DMS79 (cell line): Measurements from ENCODE around the gene ALG5.

Source experiments
- DNase-seq: peaks from one replicate; lab custom pipeline; 2025; lab: John Stamatoyannopoulos, UW

The ALG5 gene

DNA sequence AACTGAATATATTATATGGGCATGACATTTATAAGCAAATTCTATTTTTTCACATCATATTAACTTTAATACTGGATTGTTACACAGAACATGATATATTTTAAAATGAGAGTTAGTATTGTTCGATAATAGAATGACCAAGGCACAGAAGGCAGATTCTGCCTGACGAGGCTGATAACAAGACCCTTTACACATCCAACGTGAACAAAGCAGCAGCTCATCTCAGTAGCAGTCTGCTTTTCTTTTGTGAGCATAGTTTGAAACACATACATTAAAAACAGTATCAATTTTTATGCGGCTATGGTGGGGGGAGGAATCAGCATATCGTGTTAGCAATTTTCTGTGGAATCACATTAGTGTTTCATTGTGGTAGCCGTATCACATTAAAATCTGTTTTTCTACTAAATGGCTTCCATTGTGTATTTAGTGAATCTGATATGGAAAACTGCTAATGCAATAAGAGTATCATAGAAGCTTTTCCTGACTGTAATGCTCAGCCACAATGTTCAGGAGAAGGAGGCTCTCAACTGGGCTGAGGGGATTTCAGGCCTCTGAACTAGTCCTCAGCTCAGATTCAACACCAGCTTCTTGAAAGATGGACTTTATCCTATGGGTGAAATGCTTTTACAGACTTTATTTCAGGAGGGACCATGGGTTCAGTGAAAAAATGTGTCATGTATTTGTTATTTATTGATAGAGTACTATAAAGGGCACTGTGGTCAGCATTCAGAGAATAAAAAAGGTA lies 83.1 kb downstream of the ALG5 start:
- no peak for DNase-seq

DNA sequence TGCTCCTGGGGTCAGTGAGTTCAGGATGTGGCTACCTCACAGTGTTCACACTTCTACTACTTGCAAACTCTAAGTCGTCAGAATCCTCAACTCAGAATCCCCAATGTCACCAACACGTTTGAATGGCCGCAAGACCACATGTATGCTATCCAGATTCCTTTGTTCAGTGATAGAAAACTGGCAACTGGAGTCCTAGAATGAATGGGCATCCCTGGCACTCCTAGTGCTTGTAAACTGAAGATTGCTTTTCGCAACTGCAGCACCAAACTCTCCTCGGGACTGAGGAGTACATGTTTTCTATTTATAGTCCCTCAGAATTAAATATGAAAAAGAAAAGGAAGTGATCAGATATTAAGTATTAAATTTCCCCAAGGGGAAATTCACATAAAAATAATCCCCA lies 84.0 kb downstream of the ALG5 start:
- DNase-seq = no peak

DNA sequence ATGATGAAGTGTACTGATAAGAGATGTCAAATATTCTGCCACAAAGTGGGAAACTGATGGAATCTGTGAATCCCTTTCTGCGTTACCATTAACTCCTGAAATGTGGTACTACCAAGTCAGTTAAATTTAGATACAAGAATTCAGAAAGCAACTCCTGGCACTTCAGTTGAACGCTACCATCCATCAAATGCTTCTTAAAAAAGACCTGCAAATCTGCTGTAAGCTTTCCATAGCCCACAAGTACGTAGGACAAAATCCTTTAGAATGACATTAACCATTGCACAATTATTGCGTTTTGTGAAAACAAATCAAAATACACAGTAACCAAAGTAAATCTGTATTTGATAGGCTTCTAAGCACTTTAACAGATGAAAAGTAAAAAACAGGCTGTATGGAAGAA lies 84.5 kb downstream of the ALG5 start:
- DNase-seq = no peak

DNA sequence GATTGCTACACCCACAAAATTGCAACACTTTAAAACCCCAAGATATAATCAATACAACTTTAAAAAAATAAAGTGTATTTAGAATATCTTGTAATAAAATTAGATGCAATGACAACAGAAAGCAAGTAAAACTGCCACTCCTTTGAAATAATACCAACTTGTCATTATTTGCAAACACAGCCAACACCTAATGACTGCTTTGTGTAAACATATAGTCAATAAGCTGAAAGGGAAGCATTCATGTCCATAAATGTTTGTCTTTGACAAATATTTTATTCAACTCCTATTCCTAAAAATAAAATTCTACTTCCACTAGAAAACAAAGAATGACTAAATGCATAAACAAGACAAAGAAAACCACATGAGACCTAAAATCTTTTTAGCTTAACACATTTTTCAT lies 85.7 kb downstream of the ALG5 start:
- no peak for DNase-seq

DNA sequence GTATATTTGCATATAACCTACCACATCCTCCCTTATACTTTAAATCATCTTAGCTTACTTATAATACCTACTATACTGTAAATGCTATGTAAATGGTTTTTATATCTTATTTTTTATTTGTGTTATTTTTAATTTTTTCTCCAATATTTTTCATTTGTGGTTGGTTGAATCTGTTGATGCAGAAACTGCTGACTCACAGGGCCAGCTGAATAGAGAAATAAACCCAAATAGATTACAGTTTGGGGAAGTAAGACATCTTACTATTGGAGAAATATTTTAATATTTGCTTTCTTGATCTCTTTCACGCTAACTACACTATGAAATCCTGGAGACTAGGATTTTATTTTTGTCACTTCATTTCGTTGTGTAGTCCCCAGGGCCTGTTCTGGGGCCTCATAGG lies 86.2 kb downstream of the ALG5 start:
- DNase-seq = no peak

DNA sequence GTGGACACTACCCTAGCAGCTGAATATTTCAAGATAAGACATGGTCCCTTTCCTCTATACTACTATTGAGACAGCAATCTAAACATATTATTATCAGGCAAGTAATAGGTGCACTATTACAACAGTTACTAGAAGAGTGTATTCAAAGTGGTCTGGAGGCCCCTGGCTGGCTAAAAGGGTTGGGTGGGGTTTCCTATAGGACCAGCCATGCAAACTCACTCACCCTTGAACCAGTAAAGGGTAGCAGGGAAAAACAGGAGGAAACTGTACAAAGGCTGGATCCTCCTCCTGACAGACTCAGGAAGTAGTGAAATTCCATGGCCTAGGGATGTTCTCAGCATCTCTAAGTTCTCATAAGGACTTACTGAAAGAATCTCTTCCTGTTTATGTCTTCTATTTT lies 86.8 kb downstream of the ALG5 start:
- DNase-seq = no peak

DNA sequence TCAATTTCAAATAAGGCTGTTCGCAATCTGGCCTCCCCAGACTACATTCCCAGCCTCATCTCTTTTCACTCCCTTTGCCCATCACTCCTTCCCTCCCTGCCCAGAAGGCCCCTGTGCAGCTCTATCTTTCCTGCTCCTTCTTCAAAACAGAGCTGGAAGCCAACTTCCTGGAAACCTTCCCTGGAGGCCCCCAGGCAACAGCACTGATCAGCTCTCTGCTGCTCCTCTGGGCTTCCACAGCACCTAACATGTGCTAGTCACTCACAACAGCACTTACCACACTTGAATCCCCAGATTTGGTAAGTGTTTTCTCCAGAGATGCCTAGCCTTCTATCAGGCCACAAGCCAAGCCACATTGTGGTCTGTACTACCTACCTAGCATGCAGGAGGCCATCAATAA lies 88.6 kb downstream of the ALG5 start:
- DNase-seq = no peak

DNA sequence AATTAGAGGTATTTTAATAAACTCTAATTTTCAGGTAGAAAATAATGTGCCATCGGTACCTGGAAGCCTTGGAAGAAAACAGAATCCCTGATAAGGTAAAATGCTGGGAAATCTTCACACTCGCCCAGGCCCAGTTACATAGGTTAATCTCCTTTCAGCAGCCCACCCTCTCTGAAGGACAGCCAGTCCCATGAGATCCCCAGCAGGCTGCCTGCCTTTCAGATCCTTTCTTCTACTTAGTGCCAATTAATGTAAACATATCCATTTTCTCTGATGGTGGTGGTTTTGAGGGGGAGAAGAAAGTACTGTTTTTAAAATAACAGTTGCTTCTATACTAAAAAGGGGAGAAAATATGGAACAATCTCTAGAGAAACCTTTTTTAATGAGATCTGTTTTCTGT lies 91.3 kb downstream of the ALG5 start:
- no peak for DNase-seq

DNA sequence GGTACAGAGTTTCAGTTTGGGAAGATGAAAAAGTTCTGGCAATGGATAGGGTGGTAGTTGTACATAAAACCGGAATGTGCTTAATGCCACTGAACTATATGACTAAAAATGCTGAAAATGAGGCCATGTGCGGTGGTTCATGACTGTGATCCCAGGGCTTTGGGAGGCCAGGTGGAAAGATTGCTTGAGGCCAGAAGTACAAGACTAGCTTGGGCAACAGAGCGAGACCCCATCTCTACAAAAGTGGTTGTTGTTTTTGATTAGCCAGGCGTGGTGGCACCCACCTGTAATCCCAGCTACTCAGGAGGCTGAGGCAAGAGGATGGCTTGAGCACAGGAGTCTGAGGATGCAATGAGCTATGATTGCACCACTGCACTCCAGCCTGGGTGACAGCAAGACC lies 91.9 kb downstream of the ALG5 start:
- DNase-seq = no peak

DNA sequence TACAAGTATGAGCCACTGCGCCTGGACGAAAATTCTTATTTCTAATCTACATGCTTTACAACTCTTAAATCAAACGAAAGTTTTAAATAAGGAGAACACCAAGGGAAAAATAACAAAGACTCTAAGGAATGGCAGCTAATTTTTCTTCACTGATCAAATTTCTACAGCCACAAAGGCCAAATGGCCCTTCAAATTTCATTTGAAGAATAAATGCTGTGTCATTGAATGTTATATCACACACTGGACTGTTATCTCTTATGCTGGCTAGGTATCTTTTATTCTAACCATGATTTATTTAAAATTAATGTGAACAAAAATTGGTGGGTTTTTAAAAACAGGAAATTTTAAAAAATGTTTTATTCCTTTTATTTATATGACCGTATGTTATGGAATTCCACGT lies 93.2 kb downstream of the ALG5 start:
- no peak for DNase-seq

DNA sequence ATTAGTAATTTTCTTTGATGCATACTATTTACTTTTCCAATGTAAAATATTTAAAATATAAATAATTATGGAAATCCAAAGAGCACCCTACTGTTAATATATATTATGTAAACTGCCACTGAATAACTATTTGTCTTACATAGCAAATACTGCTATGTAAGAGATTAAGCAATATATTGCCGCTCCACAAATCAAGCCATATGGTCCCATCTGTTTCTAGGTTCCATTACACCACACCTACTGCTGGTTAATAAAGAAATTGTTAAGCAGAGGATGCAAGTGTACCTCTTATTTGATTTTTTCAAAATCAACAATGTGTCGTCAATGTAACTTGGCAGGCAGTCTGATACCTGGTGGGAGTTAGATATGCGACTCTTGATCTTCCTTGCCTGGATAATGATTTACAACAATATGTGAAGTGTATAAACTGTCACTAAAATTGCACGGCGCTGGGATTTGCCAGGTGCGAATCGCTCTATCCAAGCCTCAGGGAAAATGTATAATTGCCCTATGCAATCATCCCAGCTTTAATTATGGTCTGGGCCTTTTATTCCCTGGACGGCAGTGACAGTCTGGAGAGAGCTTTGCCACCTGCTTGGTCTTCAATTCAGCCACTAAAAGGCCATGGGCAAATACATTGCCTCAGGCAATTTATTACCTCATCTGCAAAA lies 95.1 kb downstream of the ALG5 start:
- DNase-seq = peak; percentile 78
